Measurements from ENCODE around the gene ZNF277. TPM values are rescaled to one million over a fixed set of nuclear protein-coding genes. Genes with fewer than 3 reads are reported as not detected.

Gene ZNF277
- total and polyA plus RNA-seq, 10 of the 15 experiments (the other 5 are each of a cell fraction or from before 2014, with no cell fraction given), result 10.6 to 33.9 (median 22.0) TPM

GRCh38 chr7:112159351-112159750 is 47.1 kb upstream of the ZNF277 start (continued):
- TF ChIP-seq NKRF (conservative IDR thresholded peaks at IDR 0.05), result no peak
- TF ChIP-seq ZBTB33 (IDR thresholded peaks at IDR 0.05), result no peak

- ChIA-PET RAD21 (ENCODE audit: unreplicated experiment) (no interaction called here), SMC1A (ENCODE audit: uncharacterized antibody, unreplicated experiment) (no interaction called here), POLR2A (no interaction called here), CTCF (no interaction called here)
- DNase-seq (ENCODE audit: low read depth, low spot score) (no peak), ATAC-seq (no peak), FAIRE-seq (no peak)
- H3K79me2 ChIP-seq (ENCODE audit: control insufficient read depth, insufficient read depth, low read length), result no peaks in the 10 kb centered on the region
- in situ Hi-C loops (cut with MboI), result no loop called here
- H3K4me2 ChIP-seq (ENCODE audit: control insufficient read depth, insufficient read depth), result no peak overlapping the region
- no peaks in the 10 kb centered on the region for H3K36me3 ChIP-seq (ENCODE audit: control insufficient read depth in 2 of 2, insufficient read depth in 2 of 2, low read length in 1 of 2)
- no peak overlapping the region for H2AFZ ChIP-seq (ENCODE audit: control insufficient read depth, low read depth, low read length)
- H4K20me1 ChIP-seq (ENCODE audit: control insufficient read depth, insufficient read depth), result no peaks in the 10 kb centered on the region
- H3K9ac ChIP-seq (ENCODE audit: control insufficient read depth, insufficient read depth, low read length), result no peak overlapping the region
- TF ChIP-seq BRCA1 (IDR thresholded peaks at IDR 0.05; ENCODE audit: low read depth, low read length), result no peak
- TF ChIP-seq MXI1 (IDR thresholded peaks at IDR 0.05; ENCODE audit: low read depth, low read length), result no peak
- no peak for TF ChIP-seq BCL11A (IDR thresholded peaks at IDR 0.05; ENCODE audit: low read depth, low read length)
- no peak for TF ChIP-seq SMAD1 (IDR thresholded peaks at IDR 0.05; ENCODE audit: low read depth, partially characterized antibody)
- TF ChIP-seq USF2 (IDR thresholded peaks at IDR 0.05; ENCODE audit: borderline replicate concordance, low read depth, low read length), result no peak
- TF ChIP-seq CREM (IDR thresholded peaks at IDR 0.05; ENCODE audit: low read depth), result no peak
- H3K4me3 ChIP-seq, result no peak overlapping the region
- WGBS (ENCODE audit: insufficient coverage, insufficient replicate concordance, low lambda C conversion rate, missing lambda C conversion rate), result 65% methylated on average over 2 of the region's 2 CpGs
- H3K4me1 ChIP-seq (ENCODE audit: control insufficient read depth, insufficient read depth, low read length), result no peaks in the 10 kb centered on the region
- no peaks in the 10 kb centered on the region for H3K27me3 ChIP-seq (replicated peaks in 1 of 2; ENCODE audit: control insufficient read depth in 2 of 2, insufficient read depth in 2 of 2, low read length in 1 of 2)
- no peaks in the 10 kb centered on the region for H3K9me3 ChIP-seq (replicated peaks; ENCODE audit: control insufficient read depth, insufficient read depth, low read length)
- no peak overlapping the region for H3K27ac ChIP-seq (ENCODE audit: control insufficient read depth, insufficient read depth)
- intact Hi-C loops (cut with micrococcal nuclease; ENCODE audit: unreplicated experiment), result no loop called here
- no TSS peak for BruUV-seq (replicated peaks)
Measured at GRCh38 chr7:112160130-112160770, 46.2 kb upstream of the ZNF277 start.
